Glomerular endothelial cell (primary cell): ENCODE results near the gene NEK4. TPM values are rescaled to one million over a fixed set of nuclear protein-coding genes. Genes with fewer than 3 reads are reported as not detected.
"Not testable (repeated sequence)": the region's sequence is repeated elsewhere in the genome, so short reads cannot be mapped to it uniquely, and the experiment has no call there.

Source experiments
- DNase-seq: peaks from one replicate; pipeline ENCODE4 v3.0.0-alpha.2; 2011; ENCODE audit warnings: low read depth, low spot score; ENCODE audit errors: extremely low read depth
- total RNA-seq: library from RNA; depleted of rRNA; stranded (reverse); fragments of >200 nt; gene quantifications from 2 replicates; pipeline ENCODE4 v1.2.3, GENCODE V29; 2015

The NEK4 gene
- total RNA-seq, 1 donor from 2014 or later: 13.7 TPM

DNA sequence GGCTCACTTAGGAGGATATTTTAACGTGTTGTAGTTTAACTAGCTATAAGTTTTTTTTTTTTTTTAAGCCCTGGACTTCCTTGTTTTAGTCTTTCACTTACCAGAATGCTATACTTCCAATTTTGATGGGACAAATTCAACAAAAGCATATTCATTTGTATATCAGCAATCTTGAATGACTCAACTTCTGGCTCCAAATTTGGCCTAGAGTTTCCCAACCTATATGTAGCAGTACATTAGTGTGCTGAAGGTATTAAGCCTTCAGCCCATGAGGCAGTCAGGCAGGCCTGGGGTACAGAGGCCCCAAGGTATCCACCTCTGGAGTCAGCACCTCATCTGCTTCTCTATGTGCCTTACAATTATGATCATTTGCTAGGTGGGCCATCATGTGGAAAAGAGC is 90.9 kb downstream of the NEK4 start:
- no peak for DNase-seq

DNA sequence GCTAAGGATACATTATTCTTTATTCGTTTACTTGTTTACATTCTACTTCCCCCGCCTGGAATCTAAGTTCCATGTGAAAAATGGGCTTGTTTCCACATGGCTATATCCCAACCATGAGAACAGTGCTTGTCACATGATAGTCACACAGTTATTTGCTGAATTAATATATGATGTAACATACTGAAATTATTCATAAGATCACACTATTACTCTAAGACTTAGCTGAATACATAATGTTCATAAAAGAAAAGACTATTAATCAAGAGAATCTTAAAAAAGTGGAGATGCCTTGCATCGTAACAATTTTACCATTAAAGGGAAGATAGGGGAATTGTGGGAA is 91.6 kb downstream of the NEK4 start:
- no peak for DNase-seq

DNA sequence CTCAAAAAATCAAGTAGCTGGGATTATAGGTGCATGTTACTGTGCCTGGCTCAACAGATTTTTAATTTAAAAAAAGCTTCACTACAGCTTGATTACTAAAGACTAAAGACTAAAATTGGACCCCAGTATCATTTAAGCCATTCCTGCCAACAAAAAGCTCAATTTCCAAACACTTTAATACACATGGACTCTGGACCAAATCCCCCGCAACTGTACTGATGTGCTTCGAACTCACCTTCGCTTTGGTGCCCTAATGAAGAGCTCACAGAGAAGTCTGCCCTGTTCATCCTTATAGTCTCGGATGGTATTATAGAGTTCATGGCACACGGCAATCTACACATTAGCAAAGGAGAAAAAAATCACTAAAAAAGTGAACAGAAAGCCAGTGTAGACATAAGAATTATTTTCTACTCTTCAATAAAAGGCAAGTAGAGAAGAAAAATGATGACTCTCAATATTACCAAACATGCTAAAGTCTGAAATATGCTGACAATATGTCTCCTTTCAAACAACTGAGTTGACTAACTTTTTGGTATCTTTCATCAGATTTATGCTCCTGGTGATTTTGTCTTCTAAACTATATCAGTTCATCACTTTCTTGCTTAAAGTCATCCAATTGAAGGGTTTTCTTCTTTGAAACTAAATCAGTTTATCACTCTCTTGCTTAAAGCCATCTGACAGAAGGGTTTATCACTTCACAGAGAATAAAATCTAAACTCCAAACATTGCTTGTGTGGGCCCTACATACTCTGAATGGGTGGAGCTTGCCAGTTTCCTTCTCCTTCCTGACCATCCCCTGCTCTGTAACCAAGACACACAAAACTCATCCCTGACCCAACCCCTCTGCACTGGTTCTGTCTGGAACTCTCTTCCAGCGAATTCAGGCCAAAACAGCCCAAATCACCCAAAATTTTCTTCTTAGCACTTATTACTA is 92.2 kb downstream of the NEK4 start:
- DNase-seq: no peak

GRCh38 chr3:52676201-52676600 is 94.5 kb downstream of the NEK4 start:
- DNase-seq: not testable (repeated sequence)

- no peak for DNase-seq
Observed at GRCh38 chr3:52671676-52672075, 99.1 kb downstream of the NEK4 start.

DNA sequence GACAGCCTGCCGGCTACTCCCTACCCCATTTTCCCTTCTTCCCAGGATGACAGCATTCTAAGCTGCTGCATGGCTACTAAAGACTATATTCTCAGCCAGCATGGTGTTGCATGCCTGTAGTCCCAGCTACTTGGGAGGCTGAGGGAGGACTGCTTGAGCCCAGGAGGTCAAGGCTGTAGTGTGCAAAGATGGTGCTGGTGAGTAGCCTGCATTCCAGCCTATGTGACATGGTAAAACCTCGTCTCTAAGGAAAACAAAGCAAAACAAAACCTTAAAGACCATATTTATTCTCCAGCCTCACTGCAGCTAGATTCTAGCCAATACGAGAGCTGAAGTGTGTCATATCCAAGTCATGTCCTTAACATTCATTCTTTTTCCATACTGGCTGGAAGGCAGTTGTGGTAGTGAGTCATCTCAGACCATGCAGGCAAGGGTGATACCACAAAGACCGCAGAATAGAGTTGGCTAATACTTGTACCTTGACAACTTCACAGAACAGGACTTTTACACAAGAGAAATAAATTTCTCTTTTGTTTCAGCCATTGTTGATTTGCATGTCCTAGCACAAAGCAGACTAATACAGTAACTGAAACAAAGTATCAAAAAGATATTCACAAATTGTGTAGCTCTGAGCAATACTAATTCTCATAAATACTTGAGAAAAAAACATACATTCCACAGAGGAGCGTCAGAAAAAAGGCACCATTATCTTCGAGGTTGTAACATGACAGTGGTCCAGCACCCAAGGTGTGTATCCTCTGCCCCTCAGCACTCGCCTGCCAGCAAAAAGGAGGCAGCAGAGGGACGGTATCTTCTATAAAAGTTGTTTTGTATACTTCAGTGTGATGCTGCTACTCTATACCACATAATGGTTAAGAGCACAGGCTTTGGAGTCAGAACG is 99.9 kb downstream of the NEK4 start:
- peak; percentile 88 for DNase-seq

DNA sequence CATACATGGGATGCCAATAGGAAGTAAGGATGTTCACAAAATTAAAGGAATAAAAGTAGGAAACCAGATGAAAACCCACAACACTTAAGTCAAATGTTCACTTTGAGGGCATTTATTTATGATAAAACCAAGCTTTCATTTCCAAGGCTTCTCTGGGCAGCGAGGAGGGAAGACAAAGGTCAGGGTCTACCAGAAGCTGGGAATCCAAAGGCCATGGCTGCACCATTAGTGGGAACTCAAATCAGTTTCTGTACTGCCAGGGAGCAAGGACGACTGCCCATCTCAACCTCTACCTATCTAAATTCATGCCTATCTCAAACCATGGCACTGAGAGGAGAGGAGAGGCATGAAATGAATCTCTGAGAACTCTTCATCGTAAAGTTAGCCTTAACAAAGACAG is 107.6 kb downstream of the NEK4 start:
- DNase-seq: no peak

- no peak for DNase-seq
Observed at GRCh38 chr3:52660046-52660445, 110.7 kb downstream of the NEK4 start.

Other genes starting within 250 kb of the NEK4 start
- 134 and 228 TPM in 2 replicates for gene NT5DC2, start 237.1 kb downstream of the NEK4 start, total RNA-seq
- gene UQCC5, start 234.3 kb downstream of the NEK4 start, total RNA-seq: 0.97 and 23.6 TPM in 2 replicates
- 56.9 and 78.4 TPM in 2 replicates for gene PBRM1, start 85.0 kb downstream of the NEK4 start, total RNA-seq
- gene GNL3, start 84.9 kb downstream of the NEK4 start, total RNA-seq: 59.8 and 70.0 TPM in 2 replicates
- 93.5 and 93.6 TPM in 2 replicates for gene GLT8D1, start 65.1 kb downstream of the NEK4 start, total RNA-seq
- 156 and 169 TPM in 2 replicates for gene SPCS1, start 64.8 kb downstream of the NEK4 start, total RNA-seq
- not detected in 2 replicates for gene ITIH1, start 6.7 kb upstream of the NEK4 start, total RNA-seq
- not detected in 2 replicates for gene ITIH3, start 23.9 kb upstream of the NEK4 start, total RNA-seq
- 0.29 TPM in 1 of 2 replicates, not detected in the other for gene ITIH4, start 59.7 kb upstream of the NEK4 start, total RNA-seq
- gene MUSTN1, start 64.1 kb upstream of the NEK4 start, total RNA-seq: 2.7 TPM in 1 of 2 replicates, not detected in the other
- gene STIMATE, start 126.6 kb upstream of the NEK4 start, total RNA-seq: 14.0 and 28.5 TPM in 2 replicates